H1 (cell line): ENCODE results near the gene MYO16. TPM values are rescaled to one million over a fixed set of nuclear protein-coding genes. Genes with fewer than 3 reads are reported as not detected.

Experiments used
- CTCF ChIA-PET: fragments of 300-600 bp; sonication (Branson Sonifier 250); formaldehyde crosslinking; loops from one replicate; lab custom pipeline; 2021; ENCODE audit not compliant: partially characterized antibody; lab: Charles Lee
- POLR2A ChIA-PET: fragments of 300-600 bp; sonication (Branson Sonifier 250); formaldehyde crosslinking; loops from one replicate; lab custom pipeline; 2021; ENCODE audit warnings: inconsistent platforms; ENCODE audit not compliant: partially characterized antibody; lab: Charles Lee
- DNase-seq, 2 experiments: peaks; one replicate each; pipeline versions ENCODE4 v3.0.0 to v3.0.0-alpha.2; 2010 to 2022; ENCODE audit warnings: low spot score in 2 of 2, low read depth in 1 of 2, mixed read lengths in 1 of 2
- FAIRE-seq: peaks from 2 replicates; lab custom pipeline; 2011; peaks lifted over from hg19 to GRCh38; lab: Jason Lieb, UNC
- H2AFZ ChIP-seq: 2 replicates; pipeline ENCODE4 v1.8.1; 2012; ENCODE audit warnings: low read length, inconsistent platforms
- H2AK5ac ChIP-seq: 2 replicates; pipeline ENCODE4 v1.6.1; 2013; ENCODE audit warnings: low read depth, low read length
- H2BK120ac ChIP-seq: replicated peaks from 2 replicates; pipeline ENCODE3; 2013; ENCODE audit warnings: low read depth, low read length, inconsistent platforms
- H2BK12ac ChIP-seq: 2 replicates; pipeline ENCODE4 v1.6.1; 2013; ENCODE audit warnings: low read depth, low read length
- H2BK15ac ChIP-seq: 2 replicates; pipeline ENCODE4 v1.6.1; 2013; ENCODE audit warnings: low read length
- H2BK20ac ChIP-seq: 2 replicates; pipeline ENCODE4 v1.6.1; 2013; ENCODE audit warnings: low read length
- H2BK5ac ChIP-seq: 2 replicates; pipeline ENCODE4 v1.6.1; 2013; ENCODE audit warnings: low read depth, low read length
- H3K14ac ChIP-seq: 2 replicates; pipeline ENCODE4 v1.6.1; 2013; ENCODE audit warnings: inconsistent platforms; ENCODE audit not compliant: insufficient read length
- H3K18ac ChIP-seq: 2 replicates; pipeline ENCODE4 v1.6.1; 2013; ENCODE audit warnings: low read length; ENCODE audit errors: extremely low read depth
- H3K23ac ChIP-seq: 2 replicates; pipeline ENCODE4 v1.6.1; 2013; ENCODE audit warnings: inconsistent platforms; ENCODE audit not compliant: insufficient read length
- H3K23me2 ChIP-seq: 2 replicates; pipeline ENCODE4 v1.6.1; 2013; ENCODE audit warnings: low read depth, low read length
- H3K27ac ChIP-seq: 2 replicates; pipeline ENCODE4 v1.6.1; 2011; ENCODE audit warnings: low read depth, low read length, inconsistent platforms
- H3K27me3 ChIP-seq, 4 experiments: replicated peaks in 1 of 4; 1 replicate in 1 of 4; 2 replicates in 3 of 4; pipeline versions ENCODE4 v1.6.1 to v1.8.1; 2011 to 2013; ENCODE audit warnings: low read length in 3 of 4, mild to moderate bottlenecking in 3 of 4, inconsistent platforms in 2 of 4, mixed read lengths in 2 of 4, moderate library complexity in 1 of 4; ENCODE audit not compliant: control insufficient read depth in 3 of 4, insufficient read depth in 3 of 4; ENCODE audit errors: extremely low read depth in 1 of 4
- H3K36me3 ChIP-seq, 4 experiments: 2 replicates each; pipeline versions ENCODE4 v1.6.1 to v1.8.1; 2011 to 2013; ENCODE audit warnings: mild to moderate bottlenecking in 4 of 4, low read length in 3 of 4, moderate library complexity in 2 of 4, control low read depth in 1 of 4, inconsistent platforms in 1 of 4; ENCODE audit not compliant: insufficient read depth in 4 of 4, control insufficient read depth in 2 of 4
- H3K4ac ChIP-seq: replicated peaks from 2 replicates; pipeline ENCODE3; 2013; ENCODE audit warnings: low read length, low read depth, mixed read lengths, inconsistent platforms; ENCODE audit not compliant: insufficient read length
- H3K4me1 ChIP-seq, 4 experiments: replicated peaks in 1 of 4; 1 replicate in 1 of 4; 2 replicates in 3 of 4; pipeline versions ENCODE4 v1.6.1 to v1.8.1; 2011 to 2013; ENCODE audit warnings: low read length in 3 of 4, inconsistent platforms in 2 of 4, mixed read lengths in 1 of 4; ENCODE audit not compliant: insufficient read depth in 4 of 4, control insufficient read depth in 3 of 4
- H3K4me2 ChIP-seq, 2 experiments: 2 replicates each; pipeline versions ENCODE4 v1.6.1 to v1.8.1; 2011 to 2013; ENCODE audit warnings: low read depth in 2 of 2, low read length in 2 of 2, control low read depth in 1 of 2, inconsistent platforms in 1 of 2, mild to moderate bottlenecking in 1 of 2; ENCODE audit not compliant: insufficient read depth in 1 of 2
- H3K4me3 ChIP-seq, 4 experiments: fragments of 200-600, 300-600 bp in 1 of 4; sonication (generic), shearing (Covaris generic), sonication (Bioruptor Twin) in 1 of 4; 2 replicates each; pipeline versions ENCODE4 v1.5.1 to v1.8.1; 2011 to 2016; ENCODE audit warnings: low read length in 4 of 4, low read depth in 3 of 4, control low read depth in 2 of 4, inconsistent platforms in 2 of 4, mild to moderate bottlenecking in 2 of 4, mixed read lengths in 1 of 4, moderate library complexity in 1 of 4; ENCODE audit not compliant: insufficient read depth in 2 of 4; ENCODE audit errors: extremely low read depth in 1 of 4
- H3K56ac ChIP-seq: replicated peaks from 2 replicates; pipeline ENCODE3; 2013; ENCODE audit warnings: low read depth, mild to moderate bottlenecking, mixed read lengths, low read length, inconsistent platforms; ENCODE audit not compliant: insufficient read length
- H3K79me1 ChIP-seq: 2 replicates; pipeline ENCODE4 v1.6.1; 2013; ENCODE audit warnings: low read depth, low read length, control low read depth
- H3K79me2 ChIP-seq, 2 experiments: 2 replicates each; pipeline versions ENCODE4 v1.6.1 to v1.8.1; 2012 to 2013; ENCODE audit warnings: low read length in 2 of 2, mild to moderate bottlenecking in 2 of 2, inconsistent platforms in 1 of 2; ENCODE audit not compliant: insufficient read depth in 2 of 2, control insufficient read depth in 1 of 2
- H3K9ac ChIP-seq, 4 experiments: replicated peaks in 1 of 4; 1 replicate in 1 of 4; 2 replicates in 3 of 4; pipeline versions ENCODE4 v1.6.1 to v1.8.1; 2011 to 2013; ENCODE audit warnings: low read depth in 3 of 4, low read length in 3 of 4, control low read depth in 2 of 4, mild to moderate bottlenecking in 2 of 4, moderate library complexity in 2 of 4, inconsistent platforms in 1 of 4; ENCODE audit errors: extremely low read depth in 1 of 4
- H3K9me3 ChIP-seq, 2 experiments: 2 replicates each; pipeline versions ENCODE4 v1.6.1 to v1.8.1; 2012 to 2013; ENCODE audit warnings: mild to moderate bottlenecking in 2 of 2, moderate library complexity in 2 of 2, control low read depth in 1 of 2, inconsistent platforms in 1 of 2, low read depth in 1 of 2, low read length in 1 of 2, mixed read lengths in 1 of 2; ENCODE audit not compliant: insufficient read depth in 2 of 2
- H4K20me1 ChIP-seq, 2 experiments: replicated peaks in 1 of 2; 2 replicates each; pipeline versions ENCODE3 to v1.8.1; 2011 to 2013; ENCODE audit warnings: inconsistent platforms in 2 of 2, low read length in 2 of 2, mild to moderate bottlenecking in 1 of 2; ENCODE audit not compliant: insufficient read depth in 2 of 2, control insufficient read depth in 1 of 2
- H4K5ac ChIP-seq: 2 replicates; pipeline ENCODE4 v1.6.1; 2013; ENCODE audit warnings: low read length, low read depth, mixed read lengths, inconsistent platforms; ENCODE audit not compliant: insufficient read length
- H4K8ac ChIP-seq: 2 replicates; pipeline ENCODE4 v1.8.0; 2013; ENCODE audit warnings: mild to moderate bottlenecking, moderate library complexity, low read length, inconsistent platforms; ENCODE audit not compliant: insufficient read depth; ENCODE audit errors: extremely low read depth
- H4K91ac ChIP-seq: replicated peaks from 2 replicates; pipeline ENCODE3; 2013; ENCODE audit warnings: low read length, mixed read lengths, inconsistent platforms; ENCODE audit not compliant: insufficient read length
- MAX ChIP-seq: IDR thresholded peaks from 2 replicates; pipeline ENCODE4 v1.6.1; 2012; ENCODE audit warnings: inconsistent platforms
- WGBS, 2 experiments: shearing (Covaris generic) in 1 of 2; methylation state at CpG; one replicate each; pipeline versions ENCODE4 v1.1.6 to v1.1.7; 2013 to 2015; ENCODE audit warnings: low lambda C conversion rate in 2 of 2, mixed read lengths in 2 of 2, inconsistent platforms in 1 of 2, low coverage in 1 of 2, missing lambda C conversion rate in 1 of 2; ENCODE audit not compliant: insufficient replicate concordance in 2 of 2, insufficient coverage in 1 of 2, insufficient read length in 1 of 2; ENCODE audit errors: extremely low coverage in 1 of 2, missing lambda C conversion rate in 1 of 2; 5-methylcytosine and 5-hydroxymethylcytosine counted together
- polyA plus RNA-seq, 7 experiments: library from polyadenylated mRNA; depleted of rRNA in 3 of 7; stranded (reverse) in 5 of 7; unstranded in 2 of 7; fragments of >200 nt in 5 of 7; fragments of 200-250 nt in 2 of 7; gene quantifications; 1 replicate in 5 of 7; 2 replicates in 1 of 7; 4 replicates in 1 of 7; pipeline versions ENCODE4 v1.2.1 to v1.2.3, GENCODE V29; 2011 to 2013; ENCODE audit warnings: missing spikeins in 2 of 7, mixed read lengths in 2 of 7
- total RNA-seq: library from RNA; stranded (reverse); fragmentation: NEBNext Ultra II Directional; extraction: Animal tissue kit (Norgen Biotek cat#: 25700); gene quantifications from 2 replicates; pipeline ENCODE4 v1.2.1, GENCODE V29; 2021
- TF ChIP-seq, protein P1 (sequence below): IDR thresholded peaks from 2 replicates; pipeline ENCODE4 v1.6.1; 2012; ENCODE audit warnings: inconsistent platforms

Gene MYO16
- total and polyA plus RNA-seq, 2 of the 8 experiments (the other 6 are each of a cell fraction or from before 2014, with no cell fraction given), result 0.02 to 0.22 TPM

- Histone ChIP-seq H4K5ac (no peak overlapping the region), H3K18ac (no peak overlapping the region), H3K4me2 (no peak overlapping the region)
Observed at GRCh38 chr13:109158383-109158782, 529.0 kb downstream of the MYO16 start.

More at GRCh38 chr13:109158383-109158782, 529.0 kb downstream of the MYO16 start:
- Histone ChIP-seq H2BK5ac (no peak overlapping the region), H3K36me3 (no peaks in the 10 kb centered on the region), H3K9ac (no peak overlapping the region), H3K4me3 (no peak overlapping the region), H3K23me2 (no peaks in the 10 kb centered on the region), H3K4me1 (peaks cover 0 to 7% (median 3%) of the 10 kb centered on the region in 4 experiments; a peak in 5 of 7 replicates), H3K56ac (no peak overlapping the region), H4K20me1 (no peaks in the 10 kb centered on the region), H2AFZ (no peak overlapping the region), H3K27me3 (no peaks in the 10 kb centered on the region), H2AK5ac (no peak overlapping the region), H2BK120ac (no peak overlapping the region), H2BK15ac (no peak overlapping the region), H3K23ac (no peak overlapping the region), H3K4ac (no peak overlapping the region), H2BK20ac (no peak overlapping the region; the same call in 1 of the 2 replicates), H2BK12ac (no peak overlapping the region), H4K91ac (no peak overlapping the region), H3K79me1 (no peaks in the 10 kb centered on the region), H3K79me2 (no peaks in the 10 kb centered on the region), H3K14ac (no peak overlapping the region), H3K27ac (no peak overlapping the region), H4K8ac (no peak overlapping the region), H3K9me3 (no peaks in the 10 kb centered on the region)
- TF ChIP-seq, protein P1, sequence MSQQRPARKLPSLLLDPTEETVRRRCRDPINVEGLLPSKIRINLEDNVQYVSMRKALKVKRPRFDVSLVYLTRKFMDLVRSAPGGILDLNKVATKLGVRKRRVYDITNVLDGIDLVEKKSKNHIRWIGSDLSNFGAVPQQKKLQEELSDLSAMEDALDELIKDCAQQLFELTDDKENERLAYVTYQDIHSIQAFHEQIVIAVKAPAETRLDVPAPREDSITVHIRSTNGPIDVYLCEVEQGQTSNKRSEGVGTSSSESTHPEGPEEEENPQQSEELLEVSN, result peak; percentile 78
- no peak for TF ChIP-seq MAX
- POLR2A ChIA-PET, result no interaction called here
- CTCF ChIA-PET, result interaction anchor here (0.6 to 1.1 kb wide), 2 partner anchors 117 to 197 kb away, joined by 3 to 6 read pairs; no protein-coding TSS in a partner anchor
- 93% methylated on average over 3 of the region's 3 CpGs; no CpG with 5 or more reads in 1 of the 2 experiments for WGBS, 2 experiments
- FAIRE-seq (no peak), DNase-seq (no peak)
